Measurements from ENCODE around the gene CATSPER4.

CATSPER4 gene

DNA sequence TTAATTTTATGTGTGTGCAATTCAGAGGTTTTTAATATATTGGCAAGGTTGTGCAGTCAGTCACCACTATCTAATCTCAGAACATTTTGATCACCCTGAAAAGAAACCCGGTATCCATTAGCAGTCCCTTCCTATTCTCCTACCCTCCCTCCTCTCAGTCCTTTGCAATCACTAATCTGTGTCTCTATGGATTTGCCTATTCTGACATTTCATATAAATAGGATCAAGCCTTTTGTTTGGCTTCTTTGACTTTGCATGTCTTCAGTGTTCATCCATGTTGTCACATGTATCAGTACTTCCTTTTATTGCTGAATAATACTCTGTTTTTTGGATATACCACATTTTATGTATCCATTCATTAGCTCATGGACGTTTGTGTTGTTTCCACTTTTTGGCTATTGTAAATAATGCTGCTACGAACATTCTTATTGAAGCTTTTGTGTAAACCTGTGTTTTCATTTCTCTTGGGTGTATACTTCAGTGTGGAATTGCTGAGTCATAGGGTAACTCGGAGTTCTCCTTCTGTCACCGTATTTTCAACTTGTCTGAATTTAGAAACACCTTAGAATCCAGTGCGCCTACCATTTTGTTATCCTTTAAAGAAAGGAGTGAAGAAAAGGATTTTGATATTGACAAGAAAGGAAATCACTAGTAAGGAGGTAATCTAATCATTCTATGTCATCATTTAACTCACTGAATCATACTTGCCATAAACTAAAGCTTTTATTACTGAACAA is 47.0 kb downstream of the CATSPER4 start:
- TF ChIP-seq, protein P1, sequence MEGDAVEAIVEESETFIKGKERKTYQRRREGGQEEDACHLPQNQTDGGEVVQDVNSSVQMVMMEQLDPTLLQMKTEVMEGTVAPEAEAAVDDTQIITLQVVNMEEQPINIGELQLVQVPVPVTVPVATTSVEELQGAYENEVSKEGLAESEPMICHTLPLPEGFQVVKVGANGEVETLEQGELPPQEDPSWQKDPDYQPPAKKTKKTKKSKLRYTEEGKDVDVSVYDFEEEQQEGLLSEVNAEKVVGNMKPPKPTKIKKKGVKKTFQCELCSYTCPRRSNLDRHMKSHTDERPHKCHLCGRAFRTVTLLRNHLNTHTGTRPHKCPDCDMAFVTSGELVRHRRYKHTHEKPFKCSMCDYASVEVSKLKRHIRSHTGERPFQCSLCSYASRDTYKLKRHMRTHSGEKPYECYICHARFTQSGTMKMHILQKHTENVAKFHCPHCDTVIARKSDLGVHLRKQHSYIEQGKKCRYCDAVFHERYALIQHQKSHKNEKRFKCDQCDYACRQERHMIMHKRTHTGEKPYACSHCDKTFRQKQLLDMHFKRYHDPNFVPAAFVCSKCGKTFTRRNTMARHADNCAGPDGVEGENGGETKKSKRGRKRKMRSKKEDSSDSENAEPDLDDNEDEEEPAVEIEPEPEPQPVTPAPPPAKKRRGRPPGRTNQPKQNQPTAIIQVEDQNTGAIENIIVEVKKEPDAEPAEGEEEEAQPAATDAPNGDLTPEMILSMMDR (IDR thresholded peaks at IDR 0.05; ENCODE audit: low read depth, low read length): no peak
- no peak for DNase-seq (ENCODE audit: extremely low read depth, low read depth)

DNA sequence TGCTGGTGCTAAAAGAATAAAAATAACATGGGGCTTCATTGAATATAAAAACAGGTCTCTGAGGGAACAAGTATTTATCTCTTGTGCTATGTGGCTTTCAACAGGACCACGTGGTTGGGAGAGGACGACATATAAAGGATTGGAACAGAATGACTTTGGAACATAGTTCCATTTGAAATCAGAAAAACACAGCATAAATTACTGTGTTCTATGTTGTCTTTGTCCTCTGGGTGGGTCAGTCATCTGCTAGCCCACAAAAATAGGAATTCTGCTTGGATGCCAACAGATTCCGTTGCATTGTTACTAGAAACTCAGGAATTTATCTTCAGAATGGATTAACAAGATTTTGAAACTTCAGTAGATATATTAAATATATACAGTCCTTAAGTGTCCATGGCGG is 49.5 kb downstream of the CATSPER4 start:
- TF ChIP-seq, protein P1 (IDR thresholded peaks at IDR 0.05; ENCODE audit: low read depth, low read length): no peak
- no peak for DNase-seq (ENCODE audit: extremely low read depth, low read depth)

All from AG09319 (cell line).